ENCODE measurements around the gene GNLY.
A peak's percentile ranks its signal among the peaks of the same experiment; 100 is the strongest.

GNLY gene

DNA sequence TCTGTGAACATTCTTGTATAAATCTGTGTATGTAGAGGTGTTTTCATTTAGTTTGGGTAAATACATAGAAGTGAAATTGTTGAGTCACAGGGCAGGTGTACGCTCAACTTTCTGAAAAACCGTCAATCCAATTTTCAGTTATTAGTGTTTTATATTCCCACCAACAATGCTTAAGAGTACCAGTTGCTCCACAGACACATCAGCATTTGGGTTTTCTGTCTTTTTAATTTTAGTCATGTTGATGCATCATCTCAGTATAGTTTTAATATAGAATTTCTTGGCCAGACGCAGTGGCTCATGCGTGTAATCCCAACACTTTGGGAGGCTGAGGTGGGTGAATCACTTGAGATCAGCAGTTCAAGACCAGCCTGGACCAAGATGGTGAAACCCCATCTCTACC, 3.2 kb upstream of the GNLY start:
- no peak for DNase-seq

GRCh38 chr2:85692039-85692645, 2.0 kb upstream of the GNLY start:
- DNase-seq: no peak

GRCh38 chr2:85695121-85695520, 963 bp downstream of the GNLY start:
- DNase-seq: no peak

DNA sequence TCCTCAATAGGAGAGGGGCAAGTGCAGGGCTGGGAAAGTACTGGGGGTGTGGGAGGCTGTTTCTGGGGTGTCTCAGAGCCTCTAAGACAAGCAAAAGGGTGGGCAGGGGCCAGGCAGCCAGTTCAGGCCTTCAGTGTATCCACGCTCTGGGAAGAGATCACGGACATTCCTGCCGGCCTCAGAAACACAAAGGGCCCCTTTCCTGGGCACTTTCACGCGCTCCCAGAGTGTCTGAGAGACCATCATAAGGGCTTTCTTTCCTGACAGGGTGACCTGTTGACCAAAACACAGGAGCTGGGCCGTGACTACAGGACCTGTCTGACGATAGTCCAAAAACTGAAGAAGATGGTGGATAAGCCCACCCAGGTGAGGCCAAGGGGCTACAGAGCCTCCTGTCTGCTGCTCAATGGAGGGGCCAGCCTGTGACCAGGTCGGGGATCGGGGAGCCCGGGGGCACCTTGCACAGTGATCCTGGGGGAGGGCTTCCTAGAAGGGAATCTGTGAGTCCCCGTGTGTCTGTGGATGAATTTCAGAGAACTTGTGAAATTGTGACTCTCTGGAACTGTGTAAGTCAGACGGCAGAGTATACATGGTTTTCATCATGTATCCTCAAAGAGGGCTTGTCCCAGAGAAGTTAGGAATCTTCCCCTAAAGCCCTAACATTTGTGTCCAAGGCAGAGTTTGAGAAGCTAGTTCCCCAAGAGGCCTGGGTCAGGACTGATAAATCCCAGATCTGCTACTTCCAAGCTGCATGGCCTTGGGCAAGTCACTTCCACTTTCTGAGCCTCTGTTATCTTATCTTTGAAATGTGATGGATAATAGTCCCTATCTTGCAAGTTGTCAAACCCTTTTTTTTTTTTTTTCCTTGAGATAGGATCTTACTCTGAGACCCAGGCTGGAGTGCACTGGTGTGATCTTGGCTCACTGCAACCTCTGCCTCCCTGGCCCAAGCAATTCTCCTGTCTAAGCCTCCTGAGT, 1.8 kb downstream of the GNLY start:
- no peak for DNase-seq

GRCh38 chr2:85697096-85697495, 2.9 kb downstream of the GNLY start:
- no peak for DNase-seq

- no peak for DNase-seq
Observed at GRCh38 chr2:85697716-85698115, 3.6 kb downstream of the GNLY start.

- DNase-seq: no peak
Observed at GRCh38 chr2:85698184-85698879, 4.2 kb downstream of the GNLY start.

GRCh38 chr2:85698880-85699254, 4.7 kb downstream of the GNLY start:
- no peak for DNase-seq

DNA sequence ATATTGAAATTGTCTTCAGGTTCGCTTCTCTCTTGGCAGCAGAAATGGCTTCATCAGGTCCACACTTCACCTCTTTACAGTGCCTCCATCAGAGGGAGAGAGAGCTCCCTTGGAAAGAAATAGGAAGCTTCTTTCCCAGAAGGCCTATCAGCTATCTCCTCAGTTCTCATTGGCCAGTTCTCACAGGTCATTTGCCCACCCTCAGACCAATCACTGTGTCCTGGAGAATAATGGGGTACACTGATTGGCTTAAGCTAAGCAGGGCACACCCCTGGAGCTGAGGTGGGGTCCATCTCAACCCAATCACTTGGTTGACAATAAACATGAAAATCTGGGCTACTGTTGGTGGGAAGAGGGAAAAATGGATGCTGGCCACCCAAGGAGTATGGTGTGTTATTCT, 5.2 kb downstream of the GNLY start:
- no peak for DNase-seq

DNA sequence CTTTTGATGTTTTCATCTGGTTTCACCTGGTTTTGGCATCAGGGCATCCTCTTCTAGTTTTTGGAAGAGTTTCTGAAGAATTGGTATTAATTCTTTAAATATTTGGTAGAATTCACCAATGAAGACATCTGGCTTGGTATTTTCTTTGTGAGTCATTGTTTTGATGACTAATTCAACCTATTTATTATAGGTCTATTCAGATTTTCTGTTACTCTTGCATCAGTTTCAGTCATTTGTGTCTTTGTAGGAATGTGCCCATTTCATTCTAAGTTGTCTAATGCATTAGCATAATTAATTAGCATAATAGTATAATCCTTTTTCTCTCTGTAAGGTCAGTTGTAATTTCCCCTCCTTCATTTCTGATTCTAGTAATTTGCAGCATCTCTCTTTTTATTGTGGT, 8.0 kb downstream of the GNLY start:
- DNase-seq: peak; percentile 46

GRCh38 chr2:85702800-85703199, 8.6 kb downstream of the GNLY start:
- no peak for DNase-seq

- no peak for DNase-seq
Observed at GRCh38 chr2:85703329-85703728, 9.2 kb downstream of the GNLY start.

- no peak for DNase-seq
Observed at GRCh38 chr2:85704038-85704437, 9.9 kb downstream of the GNLY start.

DNA sequence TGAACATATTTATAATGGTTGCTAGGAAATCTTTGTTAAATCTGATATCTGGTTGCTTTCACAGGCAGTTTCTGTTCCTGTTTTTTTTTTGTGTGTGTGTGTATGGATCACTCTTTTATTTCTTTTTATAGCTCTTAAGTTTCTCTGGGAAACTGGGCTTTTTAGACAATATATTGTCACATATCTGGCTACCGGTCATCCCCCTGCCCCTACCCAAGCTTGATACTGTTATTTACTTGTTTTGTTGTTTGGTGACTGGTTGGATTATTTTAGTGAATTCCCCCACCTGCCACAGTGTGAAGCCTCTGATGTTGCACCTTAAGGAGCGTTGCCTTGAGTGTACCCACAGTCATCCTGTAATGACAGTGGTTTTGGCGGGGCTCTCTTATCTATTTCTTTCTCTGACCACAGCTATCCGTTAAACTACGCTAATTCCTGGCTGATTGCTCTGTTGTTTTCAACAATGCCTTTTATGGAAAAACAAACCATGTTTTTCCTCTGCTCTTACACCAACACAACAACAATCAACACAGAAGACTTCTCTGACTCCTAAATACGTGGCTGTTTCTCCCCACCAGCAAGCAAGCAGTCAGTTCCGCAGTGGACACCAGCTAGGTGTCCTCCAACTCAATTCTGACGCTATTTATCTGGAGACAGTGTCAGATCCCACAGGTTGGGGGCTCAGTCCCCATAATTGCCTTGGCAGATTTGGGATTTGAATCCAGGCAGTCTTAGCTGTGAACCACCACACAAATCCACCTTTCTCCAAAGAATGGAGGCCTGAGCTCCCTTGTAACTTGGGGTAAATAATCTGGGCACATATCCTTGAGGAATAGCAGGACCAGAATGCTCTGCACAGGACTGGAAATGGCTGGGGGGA, 10.9 kb downstream of the GNLY start:
- no peak for DNase-seq

- DNase-seq: peak; percentile 89
Observed at GRCh38 chr2:85705680-85706039, 11.5 kb downstream of the GNLY start.

- no peak for DNase-seq
Observed at GRCh38 chr2:85706063-85706462, 11.9 kb downstream of the GNLY start.

DNA sequence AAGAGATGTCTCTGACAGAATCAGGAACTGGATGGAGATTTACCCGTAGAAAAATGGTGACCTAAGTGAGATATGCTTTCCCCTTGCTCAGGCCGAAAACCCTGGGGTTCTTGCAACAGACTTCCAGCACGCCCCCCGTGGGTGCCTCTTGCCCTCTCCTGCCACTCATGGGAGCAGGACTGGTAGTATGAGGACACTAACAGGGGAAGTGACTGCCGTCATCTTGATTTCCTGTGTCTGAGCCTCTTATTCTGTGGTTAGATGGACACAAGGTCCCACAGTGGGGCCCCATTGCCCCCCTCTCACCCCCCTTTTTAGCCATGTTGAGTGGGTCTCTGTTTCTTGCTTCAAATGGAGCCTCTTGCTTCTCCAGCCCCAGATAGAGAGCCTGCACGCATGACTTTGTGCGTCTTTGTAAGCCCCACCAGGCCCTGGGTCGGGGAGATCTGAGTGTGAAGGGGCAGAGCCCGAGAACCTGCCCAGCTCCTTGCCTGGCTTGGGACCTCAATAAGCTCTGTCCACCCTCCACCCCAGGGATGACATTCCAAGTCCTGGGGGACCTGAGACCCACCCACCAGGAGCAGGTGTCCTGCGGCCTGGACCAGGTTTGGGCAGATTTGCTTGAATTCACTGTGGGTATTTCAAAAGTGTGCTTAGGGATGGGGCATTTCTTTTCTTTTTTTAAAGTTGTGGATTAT, 12.6 kb downstream of the GNLY start:
- DNase-seq: no peak

DNA sequence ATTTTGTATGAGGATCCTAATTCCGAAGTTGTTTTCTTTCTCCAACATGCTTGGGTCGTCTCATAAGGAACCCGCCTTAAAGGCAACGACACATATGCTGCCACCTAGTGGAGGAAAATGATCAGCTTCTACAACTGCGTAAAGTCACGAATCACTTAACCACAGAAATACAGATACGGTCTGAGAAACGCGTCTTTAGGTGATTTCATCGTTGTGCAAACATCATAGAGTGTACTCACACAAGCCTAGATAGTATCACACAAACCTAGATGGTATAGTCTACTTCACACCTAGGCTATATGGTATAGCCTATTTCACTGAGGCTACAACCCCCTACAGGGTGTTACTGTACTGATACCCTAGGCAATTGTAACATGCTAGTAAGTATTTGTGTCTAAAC, 13.1 kb downstream of the GNLY start:
- DNase-seq: peak; percentile 78

- no peak for DNase-seq
Observed at GRCh38 chr2:85708641-85709040, 14.5 kb downstream of the GNLY start.

GRCh38 chr2:85709401-85709811, 15.2 kb downstream of the GNLY start:
- DNase-seq: no peak

DNA sequence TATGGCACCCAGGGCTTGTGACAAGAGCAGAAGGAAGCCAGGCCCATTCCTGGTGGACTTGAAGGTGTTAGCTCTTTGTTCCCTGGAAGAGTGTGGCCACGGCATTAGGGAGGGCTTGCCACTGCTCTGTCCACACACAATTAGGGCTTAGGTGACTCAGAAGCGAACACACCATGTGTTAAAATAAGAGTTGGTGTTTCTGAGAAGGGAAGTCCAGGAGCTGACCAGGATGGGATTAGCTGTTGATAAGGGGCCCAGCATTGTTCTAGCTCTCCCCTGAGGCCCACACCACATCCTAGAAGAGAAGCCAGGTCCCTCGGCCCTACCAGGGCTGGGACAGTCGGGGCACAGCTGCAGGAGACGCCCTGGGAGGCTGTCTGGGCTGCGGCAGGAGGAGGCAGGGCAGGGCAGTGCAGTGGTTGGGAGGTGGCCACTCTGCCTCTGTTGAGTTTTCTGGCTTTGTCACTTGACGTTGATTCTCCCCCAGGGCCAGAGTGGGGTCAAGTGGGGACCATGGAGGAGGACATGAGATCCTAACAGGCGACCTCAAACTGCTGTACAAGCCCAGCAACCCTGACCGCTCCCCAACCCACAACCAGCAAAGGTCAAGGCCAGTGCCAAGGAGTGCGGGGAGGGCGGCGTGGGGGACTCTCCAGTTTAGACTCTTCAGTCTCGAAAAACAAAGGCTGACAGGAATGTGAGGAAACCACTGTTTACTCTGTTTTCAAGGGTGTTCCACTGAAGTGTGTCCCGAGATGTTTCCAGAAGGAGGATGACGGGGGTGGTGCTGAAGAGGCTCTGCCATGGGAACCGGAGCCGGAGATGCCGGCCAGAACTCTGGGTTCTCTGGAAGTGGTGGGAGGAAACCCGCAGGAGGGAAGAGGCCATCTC, 16.8 kb downstream of the GNLY start:
- no peak for DNase-seq
